Measurements from ENCODE around the gene SKIC3.

SKIC3 gene

GRCh38 chr5:95526871-95527270, 27.9 kb downstream of the SKIC3 start:
- H3K9ac ChIP-seq: no peak overlapping the region

DNA sequence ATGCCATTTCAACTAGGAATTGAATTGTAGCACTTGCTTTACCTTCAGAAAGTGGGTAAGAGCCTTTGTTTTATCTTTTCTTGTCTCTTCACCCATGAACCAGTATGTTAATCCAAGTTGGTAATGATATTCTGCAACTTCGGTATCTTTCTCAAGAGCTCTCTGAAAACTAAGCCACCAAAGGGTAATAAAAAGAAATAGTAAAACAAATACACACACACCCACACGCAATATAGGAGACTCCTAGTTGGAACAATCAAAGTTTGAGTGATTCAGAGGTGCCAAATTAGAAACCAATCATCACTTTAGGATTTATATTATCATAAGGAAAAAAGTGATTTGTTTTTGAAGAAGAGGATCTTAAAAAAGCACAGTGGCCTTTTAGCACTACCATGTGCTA, 30.4 kb downstream of the SKIC3 start:
- no peak overlapping the region for H3K27ac ChIP-seq
- no peaks in the 10 kb centered on the region for H4K20me1 ChIP-seq (ENCODE audit: insufficient read depth)
- no peak overlapping the region for H3K4me3 ChIP-seq (IDR thresholded peaks at IDR 0.05; ENCODE audit: insufficient read depth, low read depth, low read length)
- no peaks in the 10 kb centered on the region for H3K79me2 ChIP-seq (ENCODE audit: insufficient read depth, low read depth)
- H3K9ac ChIP-seq: no peak overlapping the region
- no peaks in the 10 kb centered on the region for H3K4me1 ChIP-seq (ENCODE audit: low read depth, poor library complexity, severe bottlenecking)
- no peaks in the 10 kb centered on the region for H3K27me3 ChIP-seq (ENCODE audit: insufficient read depth, low read depth)
- TF ChIP-seq, protein P1, sequence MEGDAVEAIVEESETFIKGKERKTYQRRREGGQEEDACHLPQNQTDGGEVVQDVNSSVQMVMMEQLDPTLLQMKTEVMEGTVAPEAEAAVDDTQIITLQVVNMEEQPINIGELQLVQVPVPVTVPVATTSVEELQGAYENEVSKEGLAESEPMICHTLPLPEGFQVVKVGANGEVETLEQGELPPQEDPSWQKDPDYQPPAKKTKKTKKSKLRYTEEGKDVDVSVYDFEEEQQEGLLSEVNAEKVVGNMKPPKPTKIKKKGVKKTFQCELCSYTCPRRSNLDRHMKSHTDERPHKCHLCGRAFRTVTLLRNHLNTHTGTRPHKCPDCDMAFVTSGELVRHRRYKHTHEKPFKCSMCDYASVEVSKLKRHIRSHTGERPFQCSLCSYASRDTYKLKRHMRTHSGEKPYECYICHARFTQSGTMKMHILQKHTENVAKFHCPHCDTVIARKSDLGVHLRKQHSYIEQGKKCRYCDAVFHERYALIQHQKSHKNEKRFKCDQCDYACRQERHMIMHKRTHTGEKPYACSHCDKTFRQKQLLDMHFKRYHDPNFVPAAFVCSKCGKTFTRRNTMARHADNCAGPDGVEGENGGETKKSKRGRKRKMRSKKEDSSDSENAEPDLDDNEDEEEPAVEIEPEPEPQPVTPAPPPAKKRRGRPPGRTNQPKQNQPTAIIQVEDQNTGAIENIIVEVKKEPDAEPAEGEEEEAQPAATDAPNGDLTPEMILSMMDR (conservative IDR thresholded peaks at IDR 0.05; ENCODE audit: low read depth, low read length): no peak
- H2AFZ ChIP-seq (ENCODE audit: low read depth): no peak overlapping the region
- H3K36me3 ChIP-seq (ENCODE audit: insufficient read depth): no peaks in the 10 kb centered on the region
- no peak overlapping the region for H3K4me2 ChIP-seq

More at GRCh38 chr5:95526871-95527270, 27.9 kb downstream of the SKIC3 start:
- H3K4me3 ChIP-seq (IDR thresholded peaks at IDR 0.05; ENCODE audit: insufficient read depth, low read depth, low read length): no peak overlapping the region
- H3K4me2 ChIP-seq: no peak overlapping the region
- no peaks in the 10 kb centered on the region for H3K27me3 ChIP-seq (ENCODE audit: insufficient read depth, low read depth)
- no peaks in the 10 kb centered on the region for H4K20me1 ChIP-seq (ENCODE audit: insufficient read depth)
- TF ChIP-seq, protein P1 (conservative IDR thresholded peaks at IDR 0.05; ENCODE audit: low read depth, low read length): no peak
- H3K36me3 ChIP-seq (ENCODE audit: insufficient read depth): no peaks in the 10 kb centered on the region
- no peaks in the 10 kb centered on the region for H3K4me1 ChIP-seq (ENCODE audit: low read depth, poor library complexity, severe bottlenecking)
- H2AFZ ChIP-seq (ENCODE audit: low read depth): no peak overlapping the region
- H3K79me2 ChIP-seq (ENCODE audit: insufficient read depth, low read depth): no peaks in the 10 kb centered on the region
- H3K27ac ChIP-seq: no peak overlapping the region

DNA sequence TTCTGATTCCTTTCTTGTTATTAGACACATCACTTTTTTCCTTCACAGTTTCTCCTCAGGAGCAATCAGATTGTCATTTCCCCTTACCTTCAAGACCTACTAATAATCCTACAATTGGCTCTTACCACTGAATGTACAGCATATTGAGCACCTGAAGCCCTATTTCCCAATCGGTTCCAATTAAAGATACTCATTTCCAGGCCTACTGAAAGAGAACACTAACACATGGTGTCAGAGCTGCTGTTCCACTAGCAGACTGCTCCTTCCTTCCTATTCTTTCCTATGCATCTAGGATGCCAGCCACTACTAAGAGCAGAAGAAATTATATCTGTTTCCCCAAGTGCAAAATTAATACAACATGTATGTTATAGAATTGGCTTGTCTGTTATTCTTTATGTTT, 34.6 kb downstream of the SKIC3 start:
- H3K9ac ChIP-seq: no peak overlapping the region
- no peak overlapping the region for H3K4me2 ChIP-seq
- TF ChIP-seq, protein P1 (conservative IDR thresholded peaks at IDR 0.05; ENCODE audit: low read depth, low read length): no peak
- no peaks in the 10 kb centered on the region for H3K4me1 ChIP-seq (ENCODE audit: low read depth, poor library complexity, severe bottlenecking)
- H3K4me3 ChIP-seq (IDR thresholded peaks at IDR 0.05; ENCODE audit: insufficient read depth, low read depth, low read length): no peak overlapping the region
- H3K27me3 ChIP-seq (ENCODE audit: insufficient read depth, low read depth): no peaks in the 10 kb centered on the region
- no peak overlapping the region for H3K27ac ChIP-seq
- no peak overlapping the region for H2AFZ ChIP-seq (ENCODE audit: low read depth)
- H3K79me2 ChIP-seq (ENCODE audit: insufficient read depth, low read depth): no peaks in the 10 kb centered on the region
- no peaks in the 10 kb centered on the region; the same call in 1 of the 2 replicates for H3K36me3 ChIP-seq (ENCODE audit: insufficient read depth)
- no peaks in the 10 kb centered on the region for H4K20me1 ChIP-seq (ENCODE audit: insufficient read depth)

GRCh38 chr5:95519681-95520080, 35.1 kb downstream of the SKIC3 start:
- H3K27ac ChIP-seq: no peak overlapping the region
- H3K4me2 ChIP-seq: no peak overlapping the region
- no peaks in the 10 kb centered on the region for H3K4me1 ChIP-seq (ENCODE audit: low read depth, poor library complexity, severe bottlenecking)
- H4K20me1 ChIP-seq (ENCODE audit: insufficient read depth): no peaks in the 10 kb centered on the region
- H3K27me3 ChIP-seq (ENCODE audit: insufficient read depth, low read depth): no peaks in the 10 kb centered on the region
- no peak overlapping the region for H2AFZ ChIP-seq (ENCODE audit: low read depth)
- no peaks in the 10 kb centered on the region for H3K79me2 ChIP-seq (ENCODE audit: insufficient read depth, low read depth)
- H3K4me3 ChIP-seq (IDR thresholded peaks at IDR 0.05; ENCODE audit: insufficient read depth, low read depth, low read length): no peak overlapping the region
- H3K9ac ChIP-seq: no peak overlapping the region
- TF ChIP-seq, protein P1 (conservative IDR thresholded peaks at IDR 0.05; ENCODE audit: low read depth, low read length): no peak
- no peaks in the 10 kb centered on the region; the same call in 1 of the 2 replicates for H3K36me3 ChIP-seq (ENCODE audit: insufficient read depth)
